CD4-positive, CD25-positive, alpha-beta regulatory T cell (primary cell): ENCODE data around the gene VAV1. TPM values are rescaled to one million over a fixed set of nuclear protein-coding genes. Genes with fewer than 3 reads are reported as not detected.

ENCODE experiments used
- ATAC-seq, 2 donors: fragments of 150-1000 bp; cut with Tn5 transposase; one replicate each; pipeline ENCODE4 v1.10.0; 2021; ENCODE audit warnings: low read depth in 2 of 2, moderate number of reproducible peaks in 2 of 2, moderate library complexity in 1 of 2
- DNase-seq, 3 donors: peaks; one replicate each; pipeline versions ENCODE4 v3.0.0 to v3.0.0-alpha.2; 2012 to 2022; ENCODE audit warnings: mixed read lengths in 1 of 3
- H3K27ac ChIP-seq: one replicate; pipeline ENCODE4 v1.7.0; 2013; ENCODE audit warnings: mild to moderate bottlenecking, low read length; ENCODE audit not compliant: insufficient read depth, poor library complexity, severe bottlenecking
- H3K27me3 ChIP-seq: one replicate; pipeline ENCODE4 v1.7.0; 2013; ENCODE audit warnings: low read length; ENCODE audit not compliant: control insufficient read depth, insufficient read depth
- H3K36me3 ChIP-seq: one replicate; pipeline ENCODE4 v1.7.0; 2013; ENCODE audit warnings: mild to moderate bottlenecking, low read length, moderate library complexity; ENCODE audit not compliant: control insufficient read depth, insufficient read depth
- H3K4me1 ChIP-seq: 2 replicates; pipeline ENCODE4 v1.7.0; 2013; ENCODE audit warnings: mild to moderate bottlenecking, low read length; ENCODE audit not compliant: insufficient read depth, control insufficient read depth, poor library complexity, severe bottlenecking
- H3K4me3 ChIP-seq: one replicate; pipeline ENCODE4 v1.7.0; 2013; ENCODE audit warnings: low read depth, mild to moderate bottlenecking, low read length, moderate library complexity
- H3K9me3 ChIP-seq, 2 experiments: 1 replicate in 1 of 2; 2 replicates in 1 of 2; pipeline ENCODE4 v1.7.0; 2013; ENCODE audit warnings: low read length in 2 of 2, mild to moderate bottlenecking in 1 of 2, moderate library complexity in 1 of 2; ENCODE audit not compliant: control insufficient read depth in 2 of 2
- H3K27ac Mint-ChIP-seq, 3 donors: one replicate each; pipeline ENCODE4 v1.8.0; 2020 to 2022; ENCODE audit warnings: mild to moderate bottlenecking in 3 of 3, mixed read lengths in 3 of 3, moderate library complexity in 2 of 3
- H3K27me3 Mint-ChIP-seq: one replicate; pipeline ENCODE4 v1.8.0; 2022; ENCODE audit warnings: mild to moderate bottlenecking, mixed read lengths
- H3K36me3 Mint-ChIP-seq: one replicate; pipeline ENCODE4 v1.8.0; 2020; ENCODE audit warnings: mixed read lengths
- H3K4me1 Mint-ChIP-seq, 4 donors: one replicate each; pipeline ENCODE4 v1.8.0; 2020 to 2022; ENCODE audit warnings: mixed read lengths in 4 of 4, mild to moderate bottlenecking in 1 of 4
- H3K4me3 Mint-ChIP-seq, 4 donors: one replicate each; pipeline ENCODE4 v1.8.0; 2020 to 2022; ENCODE audit warnings: mild to moderate bottlenecking in 4 of 4, mixed read lengths in 4 of 4, moderate library complexity in 3 of 4
- H3K9me3 Mint-ChIP-seq, 7 donors: one replicate each; pipeline ENCODE4 v1.8.0; 2020 to 2022; ENCODE audit warnings: mixed read lengths in 7 of 7, mild to moderate bottlenecking in 3 of 7, moderate library complexity in 2 of 7
- polyA plus RNA-seq, 4 donors: library from polyadenylated mRNA; unstranded; fragments of 300-500 nt; fragmentation: Illumina TruSeq; gene quantifications; one replicate each; pipeline ENCODE4 v1.2.3, GENCODE V29; 2021
- total RNA-seq: library from RNA; stranded (reverse); gene quantifications from one replicate; pipeline ENCODE4 v1.2.3, GENCODE V29; 2022

The VAV1 gene
- total and polyA plus RNA-seq, 5 donors from 2014 or later: 14.8 to 117 (median 22.7) TPM

- no peak for ATAC-seq
- Mint-ChIP-seq H3K27me3 (peaks cover 9% of the 10 kb centered on the region), H3K9me3 (peaks cover 0 to 35% (median 10%) of the 10 kb centered on the region in 7 donors), H3K27ac (no peak overlapping the region), H3K4me3 (no peak overlapping the region), H3K4me1 (no peaks in the 10 kb centered on the region), H3K36me3 (peaks cover 21% of the 10 kb centered on the region)
- Histone ChIP-seq H3K27me3 (no peaks in the 10 kb centered on the region), H3K4me1 (no peaks in the 10 kb centered on the region), H3K36me3 (no peaks in the 10 kb centered on the region), H3K27ac (no peak overlapping the region), H3K4me3 (no peak overlapping the region), H3K9me3 (peaks cover 15 to 25% of the 10 kb centered on the region in 2 experiments)
- DNase-seq: no peak
These were observed 130.9 kb downstream of the VAV1 start for GRCh38 chr19:6903446-6903845.

GRCh38 chr19:6906559-6907060 is 134.1 kb downstream of the VAV1 start:
- H3K36me3 ChIP-seq: no peaks in the 10 kb centered on the region
- peaks cover 9% of the 10 kb centered on the region for H3K27me3 Mint-ChIP-seq
- no peak overlapping the region for H3K4me3 ChIP-seq
- DNase-seq (no peak), ATAC-seq (no peak)
- H3K27ac Mint-ChIP-seq: no peak overlapping the region
- no peak overlapping the region for H3K27ac ChIP-seq
- H3K9me3 ChIP-seq: peaks cover 9 to 17% of the 10 kb centered on the region in 2 experiments
- peaks cover 5% of the 10 kb centered on the region for H3K36me3 Mint-ChIP-seq
- H3K4me1 ChIP-seq: no peaks in the 10 kb centered on the region
- no peaks in the 10 kb centered on the region for H3K27me3 ChIP-seq
- H3K9me3 Mint-ChIP-seq: peaks cover 0 to 20% (median 3%) of the 10 kb centered on the region in 7 donors
- H3K4me3 Mint-ChIP-seq: no peak overlapping the region
- peaks cover 0 to 1% (median 0%) of the 10 kb centered on the region in 4 donors for H3K4me1 Mint-ChIP-seq

Other genes with a start within 250 kb of the VAV1 start
- gene TNFSF9, start 241.7 kb upstream of the VAV1 start, total RNA-seq: 4.5 TPM
- gene TNFSF9, start 241.7 kb upstream of the VAV1 start, polyA plus RNA-seq: 1 to 10 TPM in 1 of 4 donors, under 1 TPM in 3; 0.38 to 2.6 (median 0.50) TPM
- gene CD70, start 181.6 kb upstream of the VAV1 start, total RNA-seq: 24.3 TPM
- gene CD70, start 181.6 kb upstream of the VAV1 start, polyA plus RNA-seq: 10 to 100 TPM; 10.0 to 27.2 (median 17.7) TPM
- gene TNFSF14, start 102.5 kb upstream of the VAV1 start, total RNA-seq: 8.4 TPM
- gene TNFSF14, start 102.5 kb upstream of the VAV1 start, polyA plus RNA-seq: 1 to 10 TPM; 2.6 to 8.9 (median 5.4) TPM
- gene C3, start 52.1 kb upstream of the VAV1 start, total RNA-seq: not detected
- gene C3, start 52.1 kb upstream of the VAV1 start, polyA plus RNA-seq: not detected
- 60.7 TPM for gene GPR108, start 35.1 kb upstream of the VAV1 start, total RNA-seq
- gene GPR108, start 35.1 kb upstream of the VAV1 start, polyA plus RNA-seq: 10 to 100 TPM; 82.9 to 98.8 (median 87.4) TPM
- 2.6 TPM for gene TRIP10, start 33.0 kb upstream of the VAV1 start, total RNA-seq
- gene TRIP10, start 33.0 kb upstream of the VAV1 start, polyA plus RNA-seq: under 1 TPM in 3 of 4 donors, not detected in 1; 0.37 to 0.51 (median 0.38) TPM
- 46.2 TPM for gene SH2D3A, start 5.3 kb upstream of the VAV1 start, total RNA-seq
- 10 to 100 TPM; 19.5 to 26.5 (median 22.1) TPM for gene SH2D3A, start 5.3 kb upstream of the VAV1 start, polyA plus RNA-seq
- 2.4 TPM for gene ADGRE1, start 114.9 kb downstream of the VAV1 start, total RNA-seq
- gene ADGRE1, start 114.9 kb downstream of the VAV1 start, polyA plus RNA-seq: 1 to 10 TPM in 3 of 4 donors, under 1 TPM in 1; 0.92 to 2.0 (median 1.2) TPM
- gene MBD3L2B, start 248.7 kb downstream of the VAV1 start, total RNA-seq: not detected
- gene MBD3L2B, start 248.7 kb downstream of the VAV1 start, polyA plus RNA-seq: not detected